PC-3 (cell line): ENCODE results near the gene PARD6B. TPM values are rescaled to one million over a fixed set of nuclear protein-coding genes. Genes with fewer than 3 reads are reported as not detected.

Source experiments
- ATAC-seq: fragments of 200-7000 bp; cut with Tn5 transposase; 2 replicates; pipeline ENCODE4 v1.9.1; 2020; ENCODE audit warnings: mild to moderate bottlenecking, moderate library complexity
- BruUV-seq: library from RNA; stranded (reverse); fragments of 400-500 nt; replicated peaks from 2 replicates; lab custom pipeline; 2021; lab: Mats Ljungman, UMichigan
- CTCF ChIA-PET: fragments of 300-600 bp; sonication (Branson Sonifier 250); formaldehyde crosslinking; loops from one replicate; lab custom pipeline; 2022; ENCODE audit warnings: antibody characterized with exemption; lab: Charles Lee
- POLR2A ChIA-PET: fragments of 300-600 bp; sonication (Branson Sonifier 250); formaldehyde crosslinking; loops from one replicate; lab custom pipeline; 2022; ENCODE audit warnings: antibody characterized with exemption; ENCODE audit not compliant: unreplicated experiment; lab: Charles Lee
- DNase-seq: peaks from one replicate; pipeline ENCODE4 v3.0.0-alpha.2; 2015
- H2AFZ ChIP-seq: fragments of 300-600 bp; sonication (generic); 2 replicates; pipeline ENCODE4 v1.6.0; 2016; ENCODE audit warnings: antibody characterized with exemption, low read length
- H3F3A ChIP-seq: fragments of 300-600 bp; sonication (generic); one replicate; pipeline ENCODE4 v1.6.0; 2017; ENCODE audit warnings: antibody characterized with exemption, low read length, control low read depth, mild to moderate bottlenecking; ENCODE audit not compliant: unreplicated experiment
- H3K27ac ChIP-seq: fragments of 300-600 bp; sonication (generic); 2 replicates; pipeline ENCODE4 v1.5.1; 2016; ENCODE audit warnings: mild to moderate bottlenecking, low read length
- H3K27me3 ChIP-seq: fragments of 300-600 bp; sonication (generic); 2 replicates; pipeline ENCODE4 v1.6.1; 2016; ENCODE audit warnings: low read length, mixed read lengths
- H3K36me3 ChIP-seq: fragments of 300-600 bp; sonication (generic); 2 replicates; pipeline ENCODE4 v1.6.1; 2016; ENCODE audit warnings: low read depth, mixed run types, low read length, mixed read lengths
- H3K4me1 ChIP-seq: fragments of 300-600 bp; sonication (generic); 2 replicates; pipeline ENCODE4 v1.5.1; 2016; ENCODE audit warnings: low read length; ENCODE audit not compliant: insufficient read depth
- H3K4me2 ChIP-seq: fragments of 300-600 bp; sonication (generic); 2 replicates; pipeline ENCODE4 v1.6.0; 2016; ENCODE audit warnings: low read length
- H3K4me3 ChIP-seq: fragments of 300-600 bp; sonication (generic); 2 replicates; pipeline ENCODE4 v1.5.1; 2016; ENCODE audit warnings: mild to moderate bottlenecking, low read length, mixed read lengths
- H3K79me2 ChIP-seq: fragments of 300-600 bp; sonication (generic); 2 replicates; pipeline ENCODE4 v1.6.1; 2017; ENCODE audit warnings: low read length, mixed read lengths
- H3K9ac ChIP-seq: fragments of 300-600 bp; sonication (generic); 2 replicates; pipeline ENCODE4 v1.6.0; 2016; ENCODE audit warnings: mild to moderate bottlenecking, low read length
- H3K9me2 ChIP-seq: fragments of 300-600 bp; sonication (generic); replicated peaks from 2 replicates; pipeline ENCODE4 v1.6.1; 2016; ENCODE audit warnings: mixed run types, low read length, mixed read lengths
- H3K9me3 ChIP-seq: fragments of 300-600 bp; sonication (generic); 2 replicates; pipeline ENCODE4 v1.6.1; 2016; ENCODE audit warnings: low read length, mixed read lengths
- H4K20me1 ChIP-seq: fragments of 300-600 bp; sonication (generic); 2 replicates; pipeline ENCODE4 v1.6.1; 2016; ENCODE audit warnings: low read length, mixed read lengths
- CTCF ChIP-seq: fragments of 300-600 bp; sonication (generic); conservative IDR thresholded peaks from 2 replicates; pipeline ENCODE4 v1.5.1; 2017; ENCODE audit warnings: antibody characterized with exemption, low read depth, mild to moderate bottlenecking, low read length
- EZH2 ChIP-seq: fragments of 300-600 bp; sonication (generic); IDR thresholded peaks from one replicate; pipeline ENCODE4 v1.6.1; 2017; ENCODE audit warnings: antibody characterized with exemption, mild to moderate bottlenecking, low read length; ENCODE audit not compliant: unreplicated experiment
- EZH2phosphoT487 ChIP-seq: fragments of 300-600 bp; sonication (generic); IDR thresholded peaks from 2 replicates; pipeline ENCODE4 v1.6.1; 2018; ENCODE audit warnings: mild to moderate bottlenecking, antibody characterized with exemption, low read length, borderline replicate concordance
- intact Hi-C: fragments of 100-400 bp; cut with micrococcal nuclease; formaldehyde crosslinking; loops from 2 replicates; pipeline ENCODE4 v1.9.0; 2023
- total RNA-seq: library from RNA; depleted of rRNA; stranded (reverse); fragments of >200 nt; gene quantifications from 2 replicates; pipeline ENCODE4 v1.2.3, GENCODE V29; 2014

The PARD6B gene
- total RNA-seq, 1 experiment from 2014 or later, result 4.3 TPM

- Histone ChIP-seq H3F3A (no peaks in the 10 kb centered on the region), H3K4me3 (no peak overlapping the region), H3K79me2 (no peaks in the 10 kb centered on the region), H4K20me1 (no peaks in the 10 kb centered on the region), H3K27ac (no peak overlapping the region), H3K4me1 (no peaks in the 10 kb centered on the region), H3K9me2 (no peaks in the 10 kb centered on the region), H3K36me3 (no peaks in the 10 kb centered on the region), H3K9ac (no peak overlapping the region), H2AFZ (peak overlapping the region; percentile 32; the same call in 1 of the 2 replicates), H3K9me3 (no peaks in the 10 kb centered on the region), H3K4me2 (no peak overlapping the region), H3K27me3 (no peaks in the 10 kb centered on the region)
- no peak for DNase-seq
- TF ChIP-seq EZH2phosphoT487 (no peak), EZH2 (no peak), CTCF (peak; percentile 40; the same call in 1 of the 2 replicates)
- BruUV-seq, result no TSS peak
- intact Hi-C loops, result no loop called here
- peak; percentile 59; the same call in 1 of the 2 replicates for ATAC-seq
- POLR2A ChIA-PET, result interaction anchor here (0.7 kb wide), 1 partner anchor 227 kb away, joined by 3 read pairs; no protein-coding TSS in a partner anchor
- CTCF ChIA-PET, result interaction anchor here (0.6 to 1.1 kb wide), 3 partner anchors 31 to 92 kb away, joined by 3 read pairs; no protein-coding TSS in a partner anchor
Measured at GRCh38 chr20:50717974-50718761, 13.2 kb upstream of the PARD6B start.

GRCh38 chr20:50719328-50719727 lies 12.1 kb upstream of the PARD6B start:
- Histone ChIP-seq H3F3A (no peaks in the 10 kb centered on the region), H3K4me2 (no peak overlapping the region), H3K27ac (no peak overlapping the region), H3K79me2 (no peaks in the 10 kb centered on the region), H3K4me3 (no peak overlapping the region), H3K9ac (no peak overlapping the region), H3K27me3 (no peaks in the 10 kb centered on the region), H3K9me3 (no peaks in the 10 kb centered on the region), H3K36me3 (no peaks in the 10 kb centered on the region), H4K20me1 (no peaks in the 10 kb centered on the region), H3K4me1 (peaks cover 2% of the 10 kb centered on the region), H2AFZ (no peak overlapping the region), H3K9me2 (no peaks in the 10 kb centered on the region)
- TF ChIP-seq EZH2 (no peak), CTCF (no peak), EZH2phosphoT487 (no peak)
- intact Hi-C loops, result no loop called here
- no peak for DNase-seq
- CTCF ChIA-PET, result no interaction called here
- POLR2A ChIA-PET, result no interaction called here
- BruUV-seq, result no TSS peak
- no peak for ATAC-seq

- ChIA-PET CTCF (interaction anchor here (0.7 kb wide), 1 partner anchor 39 kb away, joined by 6 read pairs; no protein-coding TSS in a partner anchor), POLR2A (no interaction called here)
- ATAC-seq (no peak), DNase-seq (no peak)
- intact Hi-C loops, result no loop called here
- Histone ChIP-seq H4K20me1 (no peaks in the 10 kb centered on the region), H3K27ac (no peak overlapping the region), H3K79me2 (no peaks in the 10 kb centered on the region), H3K36me3 (no peaks in the 10 kb centered on the region), H3K4me3 (no peak overlapping the region), H3K9ac (no peak overlapping the region), H3K9me2 (no peaks in the 10 kb centered on the region), H3K27me3 (no peaks in the 10 kb centered on the region), H2AFZ (no peak overlapping the region), H3K9me3 (no peaks in the 10 kb centered on the region), H3F3A (no peaks in the 10 kb centered on the region), H3K4me2 (no peak overlapping the region), H3K4me1 (peaks cover 9% of the 10 kb centered on the region)
- no TSS peak for BruUV-seq
- TF ChIP-seq EZH2phosphoT487 (no peak), CTCF (no peak), EZH2 (no peak)
Measured at GRCh38 chr20:50720026-50720425, 11.4 kb upstream of the PARD6B start.
